Measurements from ENCODE around the gene GJA8. TPM values are rescaled to one million over a fixed set of nuclear protein-coding genes. Genes with fewer than 3 reads are reported as not detected.

The GJA8 gene
- total and polyA plus RNA-seq, 2 donors from 2014 or later, result 2.4 TPM; not detected in 1

Other genes with a start within 250 kb of the GJA8 start
- 43.6 TPM for gene ACP6, start 232.3 kb upstream of the GJA8 start, total RNA-seq
- gene ACP6, start 232.3 kb upstream of the GJA8 start, polyA plus RNA-seq (ENCODE audit: insufficient read depth, low read depth, low replicate concordance), result 37.7 TPM
- gene GJA5, start 142.2 kb upstream of the GJA8 start, total RNA-seq, result 28.3 TPM
- gene GJA5, start 142.2 kb upstream of the GJA8 start, polyA plus RNA-seq (ENCODE audit: insufficient read depth, low read depth, low replicate concordance), result 36.4 TPM
- 18.1 TPM for gene GPR89B, start 25.6 kb downstream of the GJA8 start, total RNA-seq
- 34.2 TPM for gene GPR89B, start 25.6 kb downstream of the GJA8 start, polyA plus RNA-seq (ENCODE audit: insufficient read depth, low read depth, low replicate concordance)
- gene NBPF11, start 249.5 kb downstream of the GJA8 start, total RNA-seq, result 12.3 TPM
- gene NBPF11, start 249.5 kb downstream of the GJA8 start, polyA plus RNA-seq (ENCODE audit: insufficient read depth, low read depth, low replicate concordance), result 5.2 TPM